Stimulated activated CD8-positive, alpha-beta memory T cell treated with anti-CD3 and anti-CD28 coated beads, Interleukin-2, amount 100 ng/mL, for 1 hour (primary cell): ENCODE results near the gene CMKLR1.

Experiments
- DNase-seq, 2 donors: peaks; one replicate each; pipeline ENCODE4 v3.0.0-alpha.2; 2020; ENCODE audit warnings: low read depth in 2 of 2

The CMKLR1 gene

DNA sequence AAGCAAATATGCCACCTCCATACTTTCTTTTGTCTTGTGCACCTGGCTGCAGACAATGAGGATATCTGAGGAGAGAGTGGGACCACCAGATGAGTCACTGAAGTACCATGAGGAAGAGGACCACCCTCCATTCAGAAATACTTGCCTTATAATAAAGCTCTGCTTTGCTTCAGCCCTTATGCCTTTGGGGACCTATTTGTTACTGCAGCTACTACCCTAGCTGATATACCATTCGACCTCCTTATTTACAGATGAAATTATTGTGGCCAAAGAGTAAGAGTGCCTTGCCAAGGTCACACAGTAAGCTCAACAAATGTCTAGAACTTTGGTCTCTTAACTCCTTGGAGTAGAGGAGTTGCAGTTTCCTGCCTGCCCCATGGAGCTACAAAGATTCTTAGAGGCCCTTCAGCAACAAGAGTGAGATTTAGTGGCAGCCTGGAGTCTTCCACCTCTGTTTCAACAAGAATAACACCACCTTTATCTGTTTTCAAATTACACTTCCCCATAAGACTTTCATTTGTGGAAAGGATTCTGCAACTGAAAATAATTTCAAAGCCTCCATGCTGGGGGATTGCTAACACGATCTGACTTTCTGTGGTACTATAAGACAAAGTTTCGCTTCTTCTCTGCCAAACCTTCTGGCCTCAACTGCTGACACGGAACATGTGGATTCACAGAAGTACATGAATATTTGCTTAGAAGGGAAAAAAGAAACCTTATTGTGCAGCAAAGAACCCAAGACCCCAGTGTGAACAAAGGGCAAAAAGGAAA lies 3.6 kb downstream of the CMKLR1 start:
- DNase-seq, result no peak

DNA sequence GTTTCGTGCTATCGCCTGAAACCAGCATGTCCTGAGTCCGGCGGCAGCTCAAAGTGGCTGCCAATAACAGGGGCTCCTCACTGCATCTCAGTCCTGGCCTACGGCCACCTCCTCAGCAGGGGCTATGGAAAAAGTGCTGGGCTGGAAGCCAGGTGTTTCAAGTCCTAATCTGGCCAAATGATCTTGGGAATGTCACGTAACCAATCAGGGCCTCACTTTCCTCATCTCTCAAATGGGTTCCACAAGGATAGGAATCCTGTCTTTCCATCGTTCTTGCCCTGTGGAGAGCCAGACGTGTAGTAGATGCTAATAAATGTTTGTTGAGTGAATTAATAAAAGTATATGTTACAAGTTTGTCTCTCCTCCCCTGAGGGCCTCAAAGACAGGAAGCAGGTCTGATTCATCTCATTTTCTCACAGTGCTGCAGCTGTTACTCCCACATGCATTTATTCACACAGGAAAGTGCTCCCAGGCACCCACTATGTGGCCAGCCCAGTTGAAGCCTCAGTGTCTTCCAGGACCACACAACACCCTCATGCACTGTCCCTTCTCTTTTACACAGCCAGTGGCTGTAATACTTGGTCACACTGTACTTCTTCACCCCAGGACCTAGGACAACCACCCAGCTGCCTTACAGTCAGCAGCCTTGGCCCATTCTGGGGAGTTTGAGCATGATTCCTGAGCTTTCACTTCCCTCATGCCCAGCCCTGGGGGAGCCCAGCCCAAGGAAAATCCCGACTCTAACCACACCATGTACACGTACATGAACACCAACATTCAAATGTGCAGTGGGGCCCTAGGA lies 5.0 kb downstream of the CMKLR1 start:
- DNase-seq, result peak in 1 of 2 donors; percentile 8

DNA sequence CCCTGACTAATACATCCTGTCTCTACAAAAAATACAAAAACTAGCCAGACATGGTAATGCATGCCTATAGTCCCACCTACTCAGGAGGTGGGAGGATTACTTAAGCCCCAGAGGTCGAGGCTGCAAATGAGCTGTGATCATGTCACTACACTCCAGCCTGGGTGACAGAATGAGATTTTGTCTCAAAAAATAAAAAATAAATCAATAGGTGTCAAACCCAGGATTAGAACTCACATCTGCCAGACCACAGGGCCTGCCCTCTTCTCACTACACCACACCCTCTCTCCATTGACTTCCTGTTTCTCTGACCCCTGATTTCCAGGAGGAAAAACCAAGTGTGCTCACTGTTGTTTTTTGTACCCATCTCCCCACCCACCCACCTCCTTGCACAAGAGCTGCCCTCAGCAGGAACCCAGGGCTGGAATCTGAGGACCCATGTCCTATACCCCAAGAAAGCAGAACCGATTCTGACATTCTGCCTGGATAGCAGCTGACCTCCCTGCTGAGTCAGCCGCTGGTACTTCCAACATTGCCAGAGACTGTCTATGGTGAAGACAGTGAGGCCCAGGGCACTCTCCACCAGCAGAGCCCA lies 6.2 kb downstream of the CMKLR1 start:
- DNase-seq, result no peak

DNA sequence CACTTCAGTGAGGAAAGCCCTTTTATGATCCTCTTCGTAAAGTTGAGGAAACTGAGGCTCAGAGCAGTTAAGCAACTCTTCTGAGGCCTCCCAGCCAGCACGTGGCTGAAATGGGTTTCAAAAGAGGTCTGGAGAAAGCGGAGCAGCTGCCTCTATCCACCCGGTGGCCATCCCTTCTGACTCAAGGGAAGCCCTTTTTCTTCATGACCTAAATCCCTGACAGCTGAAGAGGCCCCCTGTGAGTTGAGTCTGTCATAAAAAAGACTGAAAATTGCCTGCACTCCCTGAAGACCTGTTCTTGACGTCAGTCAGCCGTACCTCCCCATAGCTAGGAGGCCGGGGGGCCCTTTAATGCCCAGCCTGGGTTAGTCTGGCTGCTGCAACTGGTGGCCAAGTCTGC lies 10.7 kb downstream of the CMKLR1 start:
- DNase-seq, result no peak

DNA sequence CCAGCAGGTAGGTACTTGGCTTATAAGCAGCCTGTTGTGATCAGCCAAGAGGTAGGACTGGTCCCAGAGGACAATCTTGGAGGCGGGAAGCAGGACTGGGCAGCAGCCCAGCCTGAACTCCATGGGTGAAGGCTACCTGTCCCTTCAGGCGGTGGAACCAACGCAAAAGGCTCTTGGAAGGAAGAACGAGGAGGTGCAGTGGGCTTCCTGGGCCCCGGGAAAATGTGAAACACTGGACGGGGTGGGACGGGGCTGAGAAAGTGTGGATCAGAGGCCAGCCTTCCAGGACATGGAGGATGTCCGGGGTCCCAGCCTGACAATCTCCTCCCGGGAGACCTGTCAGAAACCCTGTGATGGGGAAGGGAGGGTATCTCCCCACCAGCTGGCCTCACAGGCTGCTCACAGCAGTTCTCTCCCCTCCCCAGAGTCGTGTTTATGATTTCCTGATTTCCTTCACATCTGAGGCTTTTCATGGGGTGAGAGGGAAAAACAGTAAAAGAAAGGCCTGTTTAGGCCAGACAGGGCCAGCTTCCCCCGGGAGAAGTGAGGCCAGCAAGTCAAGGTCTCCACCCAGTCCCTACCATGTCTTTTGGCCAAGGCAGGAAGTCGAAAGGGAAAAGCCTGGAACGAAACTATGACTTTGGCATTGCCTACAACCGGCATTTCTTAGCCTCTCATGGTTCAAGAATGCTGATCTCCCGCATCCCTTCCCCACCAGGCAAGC lies 11.3 kb downstream of the CMKLR1 start:
- no peak for DNase-seq

DNA sequence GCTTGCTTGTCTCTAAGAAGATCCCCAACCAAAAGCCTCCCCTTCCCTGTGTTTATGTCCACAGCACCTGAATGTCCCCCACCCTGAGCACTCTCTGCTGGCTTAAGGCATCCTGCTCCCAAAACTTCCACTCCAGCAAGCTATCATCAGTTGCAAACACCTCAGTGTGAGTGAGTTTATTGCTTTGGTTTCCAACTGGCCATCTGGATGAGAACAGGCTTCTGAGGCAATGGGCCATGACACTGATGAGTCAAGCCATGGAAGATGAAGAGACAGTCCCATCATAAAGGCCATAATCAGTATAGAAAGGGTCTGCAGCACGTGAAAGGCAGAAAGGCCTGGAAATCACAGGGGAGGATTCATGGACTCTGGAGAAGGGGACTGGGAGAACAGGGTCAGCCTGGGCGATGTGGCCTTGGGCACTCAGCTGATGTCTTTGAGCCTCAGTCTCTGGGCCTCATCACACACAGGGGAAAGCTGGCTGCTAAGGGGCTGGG lies 12.8 kb downstream of the CMKLR1 start:
- DNase-seq, result no peak

DNA sequence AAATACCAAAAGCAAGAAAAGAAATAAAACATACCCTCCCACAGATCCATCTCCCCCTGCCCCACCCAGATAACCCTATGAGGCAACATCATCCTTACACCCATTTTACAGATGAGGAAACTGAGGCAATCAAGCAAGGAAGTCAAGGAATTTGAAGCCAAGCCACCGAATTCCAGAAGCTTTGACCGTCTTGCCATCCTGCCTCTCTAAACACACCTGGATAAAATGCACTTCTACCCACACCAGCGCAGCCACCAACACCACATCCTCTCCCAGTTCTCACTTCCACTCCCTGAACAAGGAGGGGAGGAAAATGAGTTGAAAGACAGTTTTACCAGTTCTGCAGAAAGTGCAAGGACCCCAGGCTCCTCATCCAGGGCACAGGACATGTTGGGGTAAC lies 13.6 kb downstream of the CMKLR1 start:
- DNase-seq, result no peak

DNA sequence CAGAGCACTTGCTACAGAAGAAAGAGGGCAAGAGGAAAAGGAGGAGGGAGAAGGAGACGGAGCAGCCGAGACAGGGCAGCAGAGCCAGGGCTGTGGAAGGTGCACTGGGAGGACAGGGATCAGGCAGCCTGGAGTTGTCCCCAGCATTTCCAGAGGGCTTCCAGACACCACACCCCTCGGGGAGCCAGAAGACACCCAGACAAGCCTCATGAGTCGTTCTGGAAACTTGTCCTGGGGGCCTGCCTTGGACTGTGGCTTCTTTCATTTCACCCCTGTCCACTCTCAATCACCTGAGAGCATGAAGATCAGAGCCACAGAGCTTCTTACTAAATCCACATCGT lies 14.1 kb downstream of the CMKLR1 start:
- no peak for DNase-seq

DNA sequence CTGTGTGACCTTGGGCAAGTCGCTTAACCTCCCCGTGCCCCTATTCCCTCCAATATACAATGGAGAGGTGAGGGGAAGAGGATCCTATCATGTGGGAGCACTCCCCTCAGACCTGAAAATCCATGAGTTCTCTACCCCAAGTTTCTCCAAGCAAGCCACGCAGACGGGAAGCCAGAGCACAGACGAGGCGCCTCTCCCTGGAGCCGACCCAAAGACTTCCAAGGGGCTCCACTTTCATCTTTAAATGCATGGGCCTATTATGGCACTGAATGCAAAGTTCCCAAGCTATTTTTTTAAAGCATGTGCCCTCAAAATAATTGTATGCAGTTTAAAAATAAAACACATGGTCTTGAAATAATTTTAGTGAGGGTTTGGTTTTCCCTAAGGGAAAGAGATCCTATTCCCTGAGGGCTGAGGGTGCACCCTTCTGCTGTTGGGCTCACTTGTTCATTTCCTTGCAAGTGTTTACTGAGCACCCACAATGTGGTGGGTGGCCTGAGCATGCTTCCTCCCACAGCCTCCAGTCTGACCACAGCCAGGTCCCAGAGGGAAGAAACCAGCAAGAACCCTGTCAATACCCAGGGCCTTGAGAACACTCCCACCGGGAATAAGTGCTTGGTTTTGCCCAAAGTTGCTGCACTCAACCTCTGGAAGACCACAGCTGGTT lies 14.6 kb downstream of the CMKLR1 start:
- DNase-seq, result no peak

DNA sequence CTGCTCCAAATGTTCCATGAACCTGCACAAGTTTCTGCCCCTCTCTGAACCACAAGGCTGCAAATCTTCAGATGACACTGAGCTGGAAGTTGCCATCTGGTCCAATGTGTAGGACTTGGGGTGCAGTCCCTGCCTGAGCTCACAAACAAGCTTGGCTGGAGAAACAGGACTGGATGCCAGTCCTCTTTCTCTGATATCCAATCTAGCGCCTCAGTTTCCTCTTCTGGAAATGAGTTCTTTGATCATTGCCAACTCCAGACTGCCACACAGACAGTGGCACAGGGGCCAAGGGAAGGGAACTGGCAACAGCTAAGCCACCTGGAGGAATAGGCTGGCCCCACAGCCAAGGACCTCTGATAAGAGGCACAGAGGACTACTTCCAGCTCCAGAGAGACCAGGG lies 15.5 kb downstream of the CMKLR1 start:
- DNase-seq, result no peak

DNA sequence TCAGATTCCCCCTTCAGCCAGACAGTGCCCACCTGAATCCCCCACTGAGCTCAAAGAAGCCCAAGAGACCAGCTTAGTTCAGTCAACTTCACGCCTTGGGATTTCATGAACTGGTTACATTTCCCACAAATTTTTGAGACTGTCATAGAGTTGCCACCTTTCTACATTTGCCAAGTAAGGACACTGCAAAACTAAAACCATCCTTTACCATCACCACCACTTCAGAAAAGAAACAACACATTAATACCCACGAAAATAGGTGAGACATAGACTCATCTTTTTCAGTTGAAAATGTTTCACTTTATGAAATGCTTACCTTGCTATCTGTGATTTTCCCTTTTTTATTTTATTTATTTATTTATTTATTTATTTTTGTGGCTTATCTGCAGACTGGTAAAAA lies 16.1 kb downstream of the CMKLR1 start:
- DNase-seq, result no peak

DNA sequence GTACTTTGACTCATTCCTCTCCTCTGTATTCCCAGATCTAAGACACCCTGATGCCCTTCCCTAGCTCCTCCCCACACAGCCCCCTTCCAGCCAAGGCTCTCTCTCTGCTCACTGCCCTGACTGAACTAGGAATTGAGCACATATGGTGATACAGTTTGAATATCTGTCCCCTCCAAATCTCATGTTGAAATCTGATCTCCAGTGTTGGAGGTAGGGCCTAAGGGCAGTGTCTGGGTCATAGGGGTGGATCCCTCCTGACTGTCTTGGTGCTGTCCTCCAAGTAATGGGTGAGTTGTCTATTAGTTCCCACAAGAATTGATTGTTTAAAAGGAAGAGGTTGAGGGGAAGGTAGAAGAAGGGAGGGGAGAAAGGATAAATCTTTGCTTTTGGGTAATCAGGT lies 17.4 kb downstream of the CMKLR1 start:
- DNase-seq, result no peak

DNA sequence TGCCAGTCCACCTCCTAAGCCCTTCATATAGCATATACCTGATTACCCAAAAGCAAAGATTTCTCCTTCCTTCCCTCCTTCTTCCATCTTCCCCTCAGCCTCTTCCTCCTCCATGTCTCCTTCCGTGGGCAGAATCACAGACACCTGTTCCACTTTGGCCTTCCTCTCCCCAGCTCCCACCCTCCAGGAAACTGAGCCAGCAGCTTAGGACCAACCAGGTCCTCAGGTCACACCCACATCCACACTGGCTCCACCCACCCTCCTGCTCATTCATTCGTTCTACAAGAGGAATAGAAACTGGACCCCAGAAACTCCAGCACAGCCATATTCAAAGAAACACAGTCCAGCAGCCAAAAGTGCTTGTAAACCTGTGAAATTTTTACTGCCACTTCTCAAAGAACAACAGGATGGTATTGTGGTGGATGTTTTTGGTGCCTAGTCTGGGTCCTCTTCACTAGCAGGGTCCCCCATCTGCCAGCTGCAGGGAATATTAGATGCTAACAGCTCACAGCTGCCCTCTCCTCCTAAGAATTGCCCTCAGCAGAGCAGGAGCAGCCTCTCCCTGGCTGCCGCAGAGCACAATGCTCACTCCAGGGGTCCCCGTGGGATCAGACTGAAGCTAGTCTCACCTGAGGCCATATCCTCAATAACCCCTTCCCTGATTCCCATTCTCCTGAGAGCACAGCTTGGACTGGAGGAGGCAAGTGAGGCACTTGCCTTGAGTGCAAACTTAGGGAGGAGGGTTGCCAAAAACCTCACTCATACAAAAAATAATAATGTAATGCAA lies 18.4 kb downstream of the CMKLR1 start:
- DNase-seq, result no peak

DNA sequence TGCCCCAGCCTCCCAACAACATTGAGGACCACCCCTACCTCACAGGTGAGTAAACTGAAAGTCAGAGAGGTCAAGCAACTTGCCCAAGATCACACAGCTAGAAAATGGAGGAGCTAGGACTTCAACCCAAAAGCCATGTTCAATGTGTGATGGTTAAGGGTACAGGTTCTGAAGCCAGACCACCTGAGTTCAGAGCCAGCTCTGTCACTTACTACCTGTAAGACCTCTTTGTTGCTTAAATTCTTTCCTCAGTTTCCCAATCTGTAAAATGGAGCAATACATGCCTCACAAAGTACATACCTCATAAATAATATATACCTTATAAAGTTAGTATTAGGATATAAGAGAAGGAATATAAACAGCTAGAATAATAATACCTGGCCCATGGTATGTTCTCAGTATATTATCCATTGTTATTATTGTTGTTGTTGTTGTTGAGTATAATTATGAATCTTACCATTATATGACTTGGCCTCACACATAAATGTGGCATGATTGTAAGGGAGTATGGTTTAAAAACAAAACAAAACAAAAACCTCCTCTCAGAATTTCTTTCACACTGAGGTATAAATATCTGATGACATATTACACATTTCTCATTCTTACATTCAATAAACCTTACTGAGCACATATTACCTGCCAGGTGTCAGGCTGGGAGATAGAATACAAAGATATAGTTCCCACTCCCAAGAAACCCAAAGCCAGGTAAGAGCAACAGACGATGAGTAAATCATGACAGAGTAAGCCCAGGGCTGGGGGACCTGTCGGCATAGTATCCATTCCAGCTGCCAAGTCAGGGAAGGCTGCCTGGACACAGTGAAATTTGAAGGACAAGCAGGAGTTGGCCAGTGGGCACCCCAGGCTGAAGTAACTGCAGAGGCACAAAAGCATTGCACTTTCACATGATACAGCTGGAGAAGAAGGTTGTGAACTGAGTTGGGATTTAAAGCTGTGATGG lies 19.6 kb downstream of the CMKLR1 start:
- no peak for DNase-seq

DNA sequence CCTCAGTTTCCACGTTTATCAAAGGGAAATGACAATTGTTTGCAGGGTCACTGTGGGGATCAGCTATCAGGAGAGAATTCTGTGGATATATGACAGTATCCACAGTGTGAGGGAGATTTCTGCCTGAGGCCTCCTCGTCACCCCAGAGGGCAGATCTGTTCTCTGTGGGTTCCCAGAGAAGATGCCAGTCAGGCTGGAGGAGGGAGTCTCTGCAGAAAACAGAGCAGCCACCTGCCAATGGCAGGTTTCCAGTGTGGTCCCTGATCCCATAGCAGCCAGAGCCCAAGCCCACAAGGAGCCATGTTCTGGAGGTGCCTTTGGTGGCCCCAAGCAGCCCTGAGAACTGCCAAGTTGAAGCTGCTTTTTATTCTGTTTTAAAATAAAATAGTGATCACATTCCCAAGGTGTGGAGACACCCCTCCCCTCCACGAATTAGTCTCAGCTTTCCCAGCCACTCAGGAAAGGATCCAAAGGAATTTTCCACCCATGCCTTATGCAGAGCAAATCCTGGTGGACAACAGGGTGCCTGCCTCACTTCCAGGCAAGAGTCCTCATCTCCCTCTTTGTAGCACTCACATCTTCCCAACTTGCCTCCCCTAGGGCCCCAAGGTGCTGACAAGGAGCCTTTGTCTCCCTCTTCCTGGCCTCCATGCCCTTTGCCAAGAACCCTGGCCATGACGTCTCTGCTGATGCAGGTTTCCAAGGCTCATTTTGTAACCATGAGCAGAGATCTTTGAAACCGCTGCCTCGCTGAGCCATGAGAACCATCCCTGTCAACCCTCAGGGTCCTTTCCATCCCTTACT lies 20.4 kb downstream of the CMKLR1 start:
- DNase-seq, result no peak

DNA sequence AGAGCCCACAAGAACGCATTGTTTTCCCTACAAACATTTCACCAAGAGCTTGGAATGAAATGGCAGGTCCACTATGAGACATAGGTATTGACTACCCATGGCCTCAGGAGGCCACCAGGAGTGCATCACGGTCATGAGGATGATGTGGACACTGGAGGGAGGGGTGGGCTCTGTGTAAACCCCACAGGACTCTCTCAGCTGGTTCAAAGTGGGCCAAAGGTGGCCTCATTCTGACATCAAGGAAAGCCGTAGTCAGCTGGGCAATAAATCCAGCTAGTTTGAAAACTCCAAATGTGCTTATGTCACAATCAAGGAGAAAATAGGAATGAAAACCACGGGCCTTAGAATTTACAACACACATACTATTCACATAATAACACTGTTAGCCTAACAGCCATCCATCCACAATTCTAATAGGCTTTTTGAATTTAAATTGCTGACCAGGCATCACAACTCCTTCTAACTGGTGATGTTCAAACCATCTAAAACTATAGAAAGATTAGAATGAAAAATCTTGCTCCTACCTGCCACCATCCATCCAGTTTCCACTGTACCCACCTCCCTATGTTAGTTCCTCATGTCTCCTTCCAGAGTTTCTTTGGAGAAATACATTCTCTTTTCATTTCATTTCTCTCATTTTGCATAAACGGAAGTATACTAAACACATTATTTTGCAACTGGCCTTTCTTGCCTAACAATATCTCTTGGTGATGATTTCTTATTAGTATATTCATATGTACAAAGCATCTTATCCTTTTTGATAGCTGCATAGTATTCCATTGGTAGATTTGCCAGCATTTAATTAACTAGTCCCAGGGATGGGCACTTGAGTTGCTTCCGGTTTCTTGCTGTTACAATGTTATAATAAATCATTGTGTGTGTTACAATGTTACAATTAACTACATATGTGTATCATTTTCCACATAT lies 21.5 kb downstream of the CMKLR1 start:
- no peak for DNase-seq

DNA sequence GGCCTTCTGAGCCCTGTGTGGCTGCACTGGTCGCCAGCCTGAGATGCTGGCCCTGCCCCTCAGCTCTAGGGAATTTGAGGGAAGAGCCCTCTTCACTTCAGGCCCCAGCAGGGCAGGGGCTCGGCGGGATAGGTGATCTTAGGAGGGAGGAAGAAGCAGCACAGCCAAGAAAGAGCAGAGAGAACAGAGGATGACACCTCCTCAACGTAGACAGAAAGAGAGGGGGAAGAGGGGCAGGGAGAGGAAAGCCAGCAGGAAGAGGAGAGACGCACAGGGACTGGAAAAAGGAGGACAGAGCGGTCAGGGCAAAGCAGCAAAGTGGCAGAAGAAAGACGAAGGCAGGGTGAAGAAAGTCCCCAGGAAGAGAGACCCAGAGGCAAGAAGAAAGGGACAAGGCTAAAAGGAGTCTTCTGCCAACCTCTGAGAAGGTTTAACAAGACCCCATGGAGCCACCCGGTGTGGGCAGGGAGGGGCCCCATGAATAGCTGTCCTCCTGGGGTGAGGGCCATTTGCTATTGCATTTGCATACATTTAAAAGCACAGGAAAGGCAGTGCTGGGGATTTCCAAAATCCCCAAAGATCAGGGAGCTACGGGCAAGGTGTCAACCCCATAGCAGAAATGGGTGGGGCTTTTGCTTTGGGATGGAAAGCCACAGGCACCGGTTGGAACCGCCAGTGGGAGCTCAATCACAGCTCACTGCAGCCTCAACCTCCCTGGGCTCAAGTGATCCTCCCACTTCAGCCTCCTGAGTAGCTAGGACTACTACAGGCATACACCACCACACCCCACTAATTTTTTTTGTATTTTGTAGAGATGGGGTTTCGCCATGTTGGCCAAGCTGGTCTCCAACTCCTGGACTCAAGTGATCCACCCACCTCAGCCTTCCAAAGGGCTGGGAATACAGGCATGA lies 22.7 kb downstream of the CMKLR1 start:
- DNase-seq, result no peak
